GM19324 (cell line): ENCODE data around the gene DCK.
"Not testable (repeated sequence)": the region's sequence is repeated elsewhere in the genome, so short reads cannot be mapped to it uniquely, and the experiment has no call there.

ENCODE experiments used
- ATAC-seq: cut with Tn5 transposase; IDR thresholded peaks from one replicate; pipeline ENCODE4 v1.9.1; 2021; ENCODE audit warnings: mild to moderate bottlenecking, moderate library complexity; ENCODE audit not compliant: unreplicated experiment, low FRiP score

Gene DCK

GRCh38 chr4:71053613-71054012 is 60.2 kb downstream of the DCK start:
- not testable (repeated sequence) for ATAC-seq

- not testable (repeated sequence) for ATAC-seq
Observed at GRCh38 chr4:71059573-71059972, 66.1 kb downstream of the DCK start.

- no peak for ATAC-seq
Observed at GRCh38 chr4:71062436-71062835, 69.0 kb downstream of the DCK start.

GRCh38 chr4:71063711-71064110 is 70.3 kb downstream of the DCK start:
- ATAC-seq = no peak

GRCh38 chr4:71064521-71064920 is 71.1 kb downstream of the DCK start:
- no peak for ATAC-seq

GRCh38 chr4:71065991-71066510 is 72.6 kb downstream of the DCK start:
- ATAC-seq = no peak

GRCh38 chr4:71066737-71067716 is 73.6 kb downstream of the DCK start:
- ATAC-seq = no peak

GRCh38 chr4:71069063-71069462 is 75.6 kb downstream of the DCK start:
- ATAC-seq = no peak

GRCh38 chr4:71070015-71070414 is 76.6 kb downstream of the DCK start:
- ATAC-seq = no peak

GRCh38 chr4:71074452-71075299 is 81.2 kb downstream of the DCK start:
- no peak for ATAC-seq
